Effector CD8-positive, alpha-beta T cell (primary cell): ENCODE measurements around the gene SNRPD3.
"Not testable (repeated sequence)": the region's sequence is repeated elsewhere in the genome, so short reads cannot be mapped to it uniquely, and the experiment has no call there.

Experiments
- DNase-seq: peaks from one replicate; lab custom pipeline; 2025; lab: John Stamatoyannopoulos, UW

SNRPD3 gene

GRCh38 chr22:24532075-24532474 lies 23.7 kb upstream of the SNRPD3 start:
- DNase-seq: no peak

- DNase-seq: no peak
These were observed 20.5 kb upstream of the SNRPD3 start for GRCh38 chr22:24535348-24535747.

- no peak for DNase-seq
These were observed 19.7 kb upstream of the SNRPD3 start for GRCh38 chr22:24536089-24536488.

GRCh38 chr22:24540470-24540869 lies 15.3 kb upstream of the SNRPD3 start:
- DNase-seq: no peak

- no peak for DNase-seq
These were observed 13.9 kb upstream of the SNRPD3 start for GRCh38 chr22:24541681-24542515.

GRCh38 chr22:24542641-24543040 lies 13.2 kb upstream of the SNRPD3 start:
- DNase-seq: no peak

GRCh38 chr22:24543185-24543601 lies 12.6 kb upstream of the SNRPD3 start:
- DNase-seq: no peak

GRCh38 chr22:24543679-24544243 lies 12.0 kb upstream of the SNRPD3 start:
- DNase-seq: no peak

- DNase-seq: no peak
These were observed 7.0 kb upstream of the SNRPD3 start for GRCh38 chr22:24548812-24549211.

- DNase-seq: no peak
These were observed 5.5 kb upstream of the SNRPD3 start for GRCh38 chr22:24550028-24550901.

GRCh38 chr22:24550902-24551435 lies 4.8 kb upstream of the SNRPD3 start:
- no peak for DNase-seq

- not testable (repeated sequence) for DNase-seq
These were observed 3.1 kb upstream of the SNRPD3 start for GRCh38 chr22:24552503-24553286.

GRCh38 chr22:24553597-24554312 lies 2.0 kb upstream of the SNRPD3 start:
- DNase-seq: no peak

GRCh38 chr22:24554313-24555164 lies 1.3 kb upstream of the SNRPD3 start, which contains the start of gene GUCD1:
Gene GUCD1, minus strand, starts transcription at chr22:24555138. Its CDS starts 147 bp downstream, at chr22:24554991.
- DNase-seq: no peak

- DNase-seq: no peak
These were observed 3.7 kb downstream of the SNRPD3 start for GRCh38 chr22:24559471-24559870.

- DNase-seq: no peak
These were observed 7.4 kb downstream of the SNRPD3 start for GRCh38 chr22:24563246-24563645.

GRCh38 chr22:24564376-24565058 lies 8.7 kb downstream of the SNRPD3 start:
- DNase-seq: no peak

- no peak for DNase-seq
These were observed 9.3 kb downstream of the SNRPD3 start for GRCh38 chr22:24565077-24565476.

- DNase-seq: no peak
These were observed 11.2 kb downstream of the SNRPD3 start for GRCh38 chr22:24566899-24567511.
